Stimulated activated naive CD8-positive, alpha-beta T cell treated with anti-CD3 and anti-CD28 coated beads, Interleukin-15, Interleukin-2, amounts not matched to agents 100 ng/mL and 50 ng/mL, for 24 hours (primary cell): Measurements from ENCODE around the gene BFSP2.

Source experiments
- H3K27ac Mint-ChIP-seq: one replicate; pipeline ENCODE4 v1.8.0; 2021; ENCODE audit warnings: mild to moderate bottlenecking, mixed read lengths
- H3K27me3 Mint-ChIP-seq: one replicate; pipeline ENCODE4 v1.8.0; 2021; ENCODE audit warnings: mixed read lengths
- H3K36me3 Mint-ChIP-seq: one replicate; pipeline ENCODE4 v1.8.0; 2021; ENCODE audit warnings: low read depth, mixed read lengths
- H3K4me1 Mint-ChIP-seq: one replicate; pipeline ENCODE4 v1.8.0; 2021; ENCODE audit warnings: low read depth, mixed read lengths
- H3K4me3 Mint-ChIP-seq: one replicate; pipeline ENCODE4 v1.8.0; 2021; ENCODE audit warnings: mild to moderate bottlenecking, mixed read lengths
- H3K9me3 Mint-ChIP-seq: one replicate; pipeline ENCODE4 v1.8.0; 2021; ENCODE audit warnings: mixed read lengths

The BFSP2 gene

GRCh38 chr3:133400006-133400515 lies at the start of gene BFSP2:
Gene BFSP2, plus strand, starts transcription at chr3:133400056. Its CDS starts 28 bp downstream, at chr3:133400084.
- Mint-ChIP-seq H3K36me3 (no peaks in the 10 kb centered on the region), H3K9me3 (no peaks in the 10 kb centered on the region), H3K27ac (no peak within 1 kb of the TSS), H3K4me3 (no peak within 1 kb of the TSS), H3K27me3 (no peaks in the 10 kb centered on the region), H3K4me1 (no peaks in the 10 kb centered on the region)

GRCh38 chr3:133354721-133355120 lies 45.1 kb upstream of the BFSP2 start:
- no peak overlapping the region for H3K4me3 Mint-ChIP-seq
- peaks cover 6% of the 10 kb centered on the region for H3K9me3 Mint-ChIP-seq
- peaks cover 8% of the 10 kb centered on the region for H3K27me3 Mint-ChIP-seq
- no peak overlapping the region for H3K27ac Mint-ChIP-seq
- no peaks in the 10 kb centered on the region for H3K36me3 Mint-ChIP-seq
- no peaks in the 10 kb centered on the region for H3K4me1 Mint-ChIP-seq

- H3K9me3 Mint-ChIP-seq, result peaks cover 6% of the 10 kb centered on the region
- no peaks in the 10 kb centered on the region for H3K4me1 Mint-ChIP-seq
- no peak overlapping the region for H3K4me3 Mint-ChIP-seq
- H3K36me3 Mint-ChIP-seq, result no peaks in the 10 kb centered on the region
- no peak overlapping the region for H3K27ac Mint-ChIP-seq
- peaks cover 5% of the 10 kb centered on the region for H3K27me3 Mint-ChIP-seq
These were observed 39.4 kb upstream of the BFSP2 start for GRCh38 chr3:133360476-133360875.

- H3K4me1 Mint-ChIP-seq, result no peaks in the 10 kb centered on the region
- H3K27me3 Mint-ChIP-seq, result peaks cover 5% of the 10 kb centered on the region
- H3K9me3 Mint-ChIP-seq, result peaks cover 6% of the 10 kb centered on the region
- no peak overlapping the region for H3K4me3 Mint-ChIP-seq
- no peak overlapping the region for H3K27ac Mint-ChIP-seq
- H3K36me3 Mint-ChIP-seq, result no peaks in the 10 kb centered on the region
These were observed 38.8 kb upstream of the BFSP2 start for GRCh38 chr3:133361011-133361410.

- Mint-ChIP-seq H3K9me3 (peaks cover 3% of the 10 kb centered on the region), H3K4me3 (no peak overlapping the region), H3K4me1 (no peaks in the 10 kb centered on the region), H3K36me3 (no peaks in the 10 kb centered on the region), H3K27me3 (peaks cover 2% of the 10 kb centered on the region), H3K27ac (no peak overlapping the region)
These were observed 38.4 kb upstream of the BFSP2 start for GRCh38 chr3:133361435-133361834.

- Mint-ChIP-seq H3K36me3 (no peaks in the 10 kb centered on the region), H3K9me3 (no peaks in the 10 kb centered on the region), H3K4me3 (no peak overlapping the region), H3K4me1 (no peaks in the 10 kb centered on the region), H3K27ac (no peak overlapping the region), H3K27me3 (no peaks in the 10 kb centered on the region)
These were observed 37.3 kb upstream of the BFSP2 start for GRCh38 chr3:133362539-133362938.

GRCh38 chr3:133364704-133365103 lies 35.2 kb upstream of the BFSP2 start:
- no peak overlapping the region for H3K4me3 Mint-ChIP-seq
- H3K9me3 Mint-ChIP-seq, result no peaks in the 10 kb centered on the region

GRCh38 chr3:133366921-133367320 lies 32.9 kb upstream of the BFSP2 start:
- H3K36me3 Mint-ChIP-seq, result no peaks in the 10 kb centered on the region
- no peaks in the 10 kb centered on the region for H3K9me3 Mint-ChIP-seq
- H3K4me3 Mint-ChIP-seq, result no peak overlapping the region
- H3K27ac Mint-ChIP-seq, result no peak overlapping the region
- no peaks in the 10 kb centered on the region for H3K4me1 Mint-ChIP-seq
- no peaks in the 10 kb centered on the region for H3K27me3 Mint-ChIP-seq

More at GRCh38 chr3:133364704-133365103, 35.2 kb upstream of the BFSP2 start:
- Mint-ChIP-seq H3K27me3 (no peaks in the 10 kb centered on the region), H3K27ac (no peak overlapping the region), H3K36me3 (no peaks in the 10 kb centered on the region), H3K4me1 (no peaks in the 10 kb centered on the region)

GRCh38 chr3:133367403-133367802 lies 32.5 kb upstream of the BFSP2 start:
- H3K9me3 Mint-ChIP-seq, result no peaks in the 10 kb centered on the region
- H3K27me3 Mint-ChIP-seq, result no peaks in the 10 kb centered on the region
- no peak overlapping the region for H3K4me3 Mint-ChIP-seq
- no peaks in the 10 kb centered on the region for H3K4me1 Mint-ChIP-seq
- no peaks in the 10 kb centered on the region for H3K36me3 Mint-ChIP-seq
- H3K27ac Mint-ChIP-seq, result no peak overlapping the region

- no peaks in the 10 kb centered on the region for H3K27me3 Mint-ChIP-seq
These were observed 31.9 kb upstream of the BFSP2 start for GRCh38 chr3:133367956-133368355.

GRCh38 chr3:133368371-133369067 lies 31.3 kb upstream of the BFSP2 start:
- no peaks in the 10 kb centered on the region for H3K4me1 Mint-ChIP-seq
- no peaks in the 10 kb centered on the region for H3K36me3 Mint-ChIP-seq
- H3K9me3 Mint-ChIP-seq, result no peaks in the 10 kb centered on the region
- H3K27me3 Mint-ChIP-seq, result no peaks in the 10 kb centered on the region
- no peak overlapping the region for H3K4me3 Mint-ChIP-seq
- no peak overlapping the region for H3K27ac Mint-ChIP-seq

More at GRCh38 chr3:133367956-133368355, 31.9 kb upstream of the BFSP2 start:
- no peaks in the 10 kb centered on the region for H3K4me1 Mint-ChIP-seq
- no peaks in the 10 kb centered on the region for H3K36me3 Mint-ChIP-seq
- no peaks in the 10 kb centered on the region for H3K9me3 Mint-ChIP-seq
- H3K4me3 Mint-ChIP-seq, result no peak overlapping the region
- H3K27ac Mint-ChIP-seq, result no peak overlapping the region

- Mint-ChIP-seq H3K27me3 (no peaks in the 10 kb centered on the region), H3K27ac (no peak overlapping the region), H3K4me1 (no peaks in the 10 kb centered on the region), H3K36me3 (no peaks in the 10 kb centered on the region), H3K9me3 (no peaks in the 10 kb centered on the region), H3K4me3 (no peak overlapping the region)
These were observed 30.8 kb upstream of the BFSP2 start for GRCh38 chr3:133369068-133369440.

GRCh38 chr3:133371181-133371580 lies 28.7 kb upstream of the BFSP2 start:
- no peak overlapping the region for H3K4me3 Mint-ChIP-seq
- H3K4me1 Mint-ChIP-seq, result no peaks in the 10 kb centered on the region
- H3K27me3 Mint-ChIP-seq, result no peaks in the 10 kb centered on the region
- no peak overlapping the region for H3K27ac Mint-ChIP-seq
- no peaks in the 10 kb centered on the region for H3K9me3 Mint-ChIP-seq
- H3K36me3 Mint-ChIP-seq, result no peaks in the 10 kb centered on the region

GRCh38 chr3:133371676-133372075 lies 28.2 kb upstream of the BFSP2 start:
- Mint-ChIP-seq H3K27ac (no peak overlapping the region), H3K4me1 (no peaks in the 10 kb centered on the region), H3K27me3 (no peaks in the 10 kb centered on the region), H3K4me3 (no peak overlapping the region), H3K9me3 (no peaks in the 10 kb centered on the region), H3K36me3 (no peaks in the 10 kb centered on the region)

- H3K4me1 Mint-ChIP-seq, result no peaks in the 10 kb centered on the region
- H3K27me3 Mint-ChIP-seq, result no peaks in the 10 kb centered on the region
- no peak overlapping the region for H3K4me3 Mint-ChIP-seq
- no peaks in the 10 kb centered on the region for H3K36me3 Mint-ChIP-seq
- no peaks in the 10 kb centered on the region for H3K9me3 Mint-ChIP-seq
- no peak overlapping the region for H3K27ac Mint-ChIP-seq
These were observed 25.0 kb upstream of the BFSP2 start for GRCh38 chr3:133374708-133375402.
